GM10248 (cell line): Measurements from ENCODE around the gene TRIM59.

Source experiments
- CTCF ChIA-PET: fragments of 300-600 bp; sonication (Branson Sonifier 250); formaldehyde crosslinking; extraction: SDS; loops from one replicate; lab custom pipeline; 2021; ENCODE audit warnings: antibody characterized with exemption; lab: Yijun Ruan, JAX
- POLR2A ChIA-PET: fragments of 350-650 bp; sonication (Branson Sonifier 250); formaldehyde crosslinking; extraction: SDS; loops from one replicate; lab custom pipeline; 2020; ENCODE audit warnings: antibody characterized with exemption; lab: Yijun Ruan, JAX
- DNase-seq: peaks from one replicate; pipeline ENCODE4 v3.0.0; 2012; ENCODE audit errors: extremely low spot score
- TF ChIP-seq, protein P1 (sequence below): IDR thresholded peaks from 2 replicates; pipeline ENCODE4 v1.5.1; 2012; ENCODE audit warnings: mild to moderate bottlenecking, low read depth; ENCODE audit errors: extremely low read depth, missing control alignments, control extremely low read depth

The TRIM59 gene

DNA sequence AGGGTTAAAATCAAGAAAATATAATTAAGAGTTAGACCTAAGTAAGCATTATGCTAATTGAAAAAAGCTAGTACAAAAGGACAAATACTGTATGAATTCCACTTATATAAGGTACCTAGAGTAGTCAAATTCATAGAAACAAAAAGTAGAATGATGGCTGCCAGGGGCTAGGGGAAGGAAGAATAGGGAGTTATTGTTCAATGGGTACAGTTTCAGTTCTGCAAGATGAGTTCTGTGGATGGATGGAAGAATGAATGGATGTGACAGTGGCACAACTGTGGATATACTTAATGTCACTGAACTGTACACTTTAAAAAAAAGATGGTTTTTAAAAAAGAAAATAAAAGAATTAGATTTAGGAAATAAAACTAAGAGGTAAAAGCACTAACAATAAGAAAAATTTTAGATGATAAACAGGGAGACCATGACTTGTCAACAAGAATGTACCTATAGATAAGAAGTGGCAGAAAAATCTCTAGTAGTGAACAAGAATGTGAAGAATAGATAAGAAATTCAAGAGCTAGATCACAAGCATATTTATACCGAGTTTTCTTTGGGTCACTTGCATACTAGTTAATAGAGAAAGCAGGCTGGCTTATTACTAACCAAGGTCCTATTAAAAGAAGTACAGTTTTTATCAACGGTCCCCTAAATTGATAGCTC, 56.1 kb downstream of the TRIM59 start:
- TF ChIP-seq, protein P1, sequence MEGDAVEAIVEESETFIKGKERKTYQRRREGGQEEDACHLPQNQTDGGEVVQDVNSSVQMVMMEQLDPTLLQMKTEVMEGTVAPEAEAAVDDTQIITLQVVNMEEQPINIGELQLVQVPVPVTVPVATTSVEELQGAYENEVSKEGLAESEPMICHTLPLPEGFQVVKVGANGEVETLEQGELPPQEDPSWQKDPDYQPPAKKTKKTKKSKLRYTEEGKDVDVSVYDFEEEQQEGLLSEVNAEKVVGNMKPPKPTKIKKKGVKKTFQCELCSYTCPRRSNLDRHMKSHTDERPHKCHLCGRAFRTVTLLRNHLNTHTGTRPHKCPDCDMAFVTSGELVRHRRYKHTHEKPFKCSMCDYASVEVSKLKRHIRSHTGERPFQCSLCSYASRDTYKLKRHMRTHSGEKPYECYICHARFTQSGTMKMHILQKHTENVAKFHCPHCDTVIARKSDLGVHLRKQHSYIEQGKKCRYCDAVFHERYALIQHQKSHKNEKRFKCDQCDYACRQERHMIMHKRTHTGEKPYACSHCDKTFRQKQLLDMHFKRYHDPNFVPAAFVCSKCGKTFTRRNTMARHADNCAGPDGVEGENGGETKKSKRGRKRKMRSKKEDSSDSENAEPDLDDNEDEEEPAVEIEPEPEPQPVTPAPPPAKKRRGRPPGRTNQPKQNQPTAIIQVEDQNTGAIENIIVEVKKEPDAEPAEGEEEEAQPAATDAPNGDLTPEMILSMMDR = no peak
- ChIA-PET CTCF (interaction anchor here (0.7 to 1.7 kb wide), 5 partner anchors 9 to 24 kb away, joined by 3 to 4 read pairs (median 3); no protein-coding TSS in a partner anchor), POLR2A (no interaction called here)
- no peak for DNase-seq

DNA sequence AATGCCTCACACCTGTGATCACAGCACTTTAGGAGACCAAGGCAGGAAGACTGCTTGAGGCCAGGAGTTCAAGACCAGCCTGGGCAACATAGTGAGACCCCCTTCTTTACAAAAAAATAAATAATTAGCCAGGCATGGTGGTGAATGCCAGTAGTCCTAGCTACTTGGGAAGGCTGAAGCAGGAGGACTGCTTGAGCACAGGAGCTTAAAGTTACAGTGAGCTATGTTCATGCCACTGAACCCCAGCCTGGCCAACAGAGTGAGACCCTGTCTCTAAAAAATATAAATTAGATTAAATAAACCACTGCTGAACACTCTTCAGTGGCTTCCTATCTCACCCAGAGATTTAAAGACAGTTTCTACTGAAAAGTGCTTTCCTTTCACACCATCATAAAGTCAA, 56.8 kb downstream of the TRIM59 start:
- CTCF ChIA-PET = interaction anchor here (0.7 to 2.7 kb wide), 6 partner anchors 10 to 230 kb away, joined by 3 to 10 read pairs (median 4); no protein-coding TSS in a partner anchor
- POLR2A ChIA-PET = no interaction called here

GRCh38 chr3:160390565-160391138, 58.9 kb downstream of the TRIM59 start:
- POLR2A ChIA-PET = no interaction called here
- DNase-seq = no peak
- TF ChIP-seq, protein P1 = no peak
- CTCF ChIA-PET = interaction anchor here (0.9 to 2.7 kb wide), 3 partner anchors 10 to 21 kb away, joined by 3 to 10 read pairs (median 3); no protein-coding TSS in a partner anchor

More for the DNA sequence above, 56.8 kb downstream of the TRIM59 start:
- TF ChIP-seq, protein P1 = no peak
- no peak for DNase-seq
